Measurements from ENCODE around the gene DLX5.

DNA sequence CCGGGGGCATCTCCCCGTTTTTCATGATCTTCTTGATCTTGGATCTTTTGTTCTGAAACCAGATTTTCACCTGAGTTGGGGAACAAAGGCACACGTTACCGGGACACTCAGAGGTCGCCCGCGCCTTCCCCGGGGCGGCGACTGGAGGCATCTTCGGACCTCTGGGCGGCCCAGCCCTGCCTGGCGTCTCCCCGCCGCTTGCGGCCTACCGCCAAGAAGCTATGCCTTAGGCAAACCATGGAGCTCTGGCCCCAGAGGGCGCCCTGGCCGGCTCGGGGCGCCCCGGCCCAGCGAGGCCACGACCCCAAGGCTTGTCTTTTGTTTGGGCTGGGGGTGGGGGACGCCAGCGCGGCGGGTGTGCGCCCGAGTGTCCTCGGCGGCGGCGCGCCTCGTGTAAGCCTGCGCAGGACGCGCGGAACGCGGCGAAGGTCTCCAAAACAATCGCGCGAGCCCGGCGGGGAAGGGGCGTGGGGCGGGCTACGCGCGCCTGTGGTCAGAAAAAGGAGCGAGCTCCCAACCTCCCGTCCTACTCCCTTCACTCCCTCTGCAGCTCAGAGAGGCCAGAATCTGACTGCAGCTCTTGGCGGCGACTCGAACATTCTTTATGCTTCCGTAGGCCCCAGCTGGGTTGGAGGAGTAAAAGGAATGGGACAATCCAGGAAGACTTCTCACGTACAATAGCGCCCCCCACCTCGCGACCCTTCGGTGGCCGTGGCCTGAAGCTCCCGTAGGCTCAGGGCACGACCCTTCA lies 3.5 kb downstream of the DLX5 start:
- TF ChIP-seq POLR2AphosphoS5 (IDR thresholded peaks at IDR 0.05) (no peak), CTCF (IDR thresholded peaks at IDR 0.05) (no peak), POLR2A (IDR thresholded peaks at IDR 0.05) (no peak)
